HTR-8/SVneo (cell line): ENCODE data around the gene SCYL2.
"Not testable (repeated sequence)": the region's sequence is repeated elsewhere in the genome, so short reads cannot be mapped to it uniquely, and the experiment has no call there.

Source experiments
- DNase-seq: peaks from one replicate; pipeline ENCODE4 v3.0.0; 2011; ENCODE audit warnings: low spot score, mixed read lengths; ENCODE audit not compliant: insufficient read length
- FAIRE-seq: peaks from 2 replicates; lab custom pipeline; 2011; peaks lifted over from hg19 to GRCh38; lab: Jason Lieb, UNC

The SCYL2 gene

DNA sequence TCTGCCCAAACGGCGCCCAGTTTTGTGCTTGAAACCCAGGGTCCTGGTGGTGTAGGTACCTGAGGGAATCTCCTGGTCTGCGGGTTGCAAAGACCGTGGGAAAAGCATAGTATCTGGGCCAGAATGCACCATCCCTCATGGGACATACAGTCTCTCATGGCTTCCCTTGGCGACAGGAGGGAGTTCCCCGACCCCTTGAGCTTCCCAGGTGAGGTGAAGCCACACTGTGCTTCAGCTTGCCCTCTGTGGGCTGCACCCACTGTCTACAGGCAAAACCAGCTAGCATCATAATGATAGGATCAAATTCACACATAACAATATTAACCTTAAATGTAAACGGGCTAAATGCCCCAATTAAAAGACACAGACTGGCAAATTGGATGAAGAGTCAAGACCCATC lies 37.4 kb downstream of the SCYL2 start:
- DNase-seq, FAIRE-seq: not testable (repeated sequence)

DNA sequence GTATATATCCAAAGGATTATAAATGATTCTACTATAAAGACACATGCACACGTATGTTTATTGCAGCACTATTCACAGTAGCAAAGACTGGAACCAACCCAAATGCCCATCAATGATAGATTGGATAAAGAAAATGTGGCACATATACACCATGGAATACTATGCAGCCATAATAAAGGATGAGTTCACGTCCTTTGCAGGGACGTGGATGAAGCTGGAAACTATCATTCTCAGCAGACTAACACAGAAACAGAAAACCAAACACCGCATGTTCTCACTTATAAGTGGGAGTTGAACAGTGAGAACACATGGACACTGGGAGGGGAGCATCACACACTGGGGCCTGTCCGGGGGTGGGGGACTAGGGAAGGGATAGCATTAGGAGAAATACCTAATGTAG lies 41.2 kb downstream of the SCYL2 start:
- not testable (repeated sequence) for FAIRE-seq, DNase-seq

DNA sequence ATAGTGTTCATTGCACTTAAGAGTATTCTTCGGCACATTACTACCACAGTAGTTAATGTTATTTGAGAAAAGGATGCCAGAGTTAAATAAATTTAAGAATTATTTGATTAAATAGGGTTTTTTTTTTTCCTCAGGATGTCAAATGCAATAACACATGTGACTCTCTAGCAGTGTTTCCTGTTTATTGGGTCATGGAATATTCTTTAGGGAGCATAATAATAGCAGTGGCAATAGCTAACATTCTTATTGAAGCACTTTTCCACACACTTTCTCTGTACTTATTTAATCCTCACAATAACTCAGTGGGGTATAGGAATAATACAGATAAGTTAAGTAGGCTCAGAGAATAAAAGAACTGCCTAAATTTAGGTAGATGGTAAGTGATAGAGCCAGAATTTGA lies 44.3 kb downstream of the SCYL2 start:
- FAIRE-seq (no peak), DNase-seq (no peak)

DNA sequence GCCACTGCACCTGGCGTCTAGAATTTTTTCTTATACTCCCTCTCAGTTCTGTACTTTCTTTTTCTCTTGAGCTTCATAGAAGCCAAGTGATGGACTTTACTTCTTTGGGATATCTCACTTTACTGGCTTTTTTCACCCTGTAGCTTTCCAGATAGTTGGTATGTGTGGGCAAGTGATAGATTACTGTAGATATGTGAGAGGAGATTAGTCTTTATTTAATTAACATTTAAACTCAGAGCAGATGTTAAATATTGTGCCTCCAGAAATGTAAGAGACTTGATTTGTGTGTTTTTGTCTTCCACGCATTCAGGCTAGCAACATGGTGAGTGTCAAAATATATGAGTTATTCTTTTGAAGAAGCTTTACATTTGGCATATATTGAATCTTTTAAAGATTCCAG lies 50.4 kb downstream of the SCYL2 start:
- no peak for FAIRE-seq
- no peak for DNase-seq

DNA sequence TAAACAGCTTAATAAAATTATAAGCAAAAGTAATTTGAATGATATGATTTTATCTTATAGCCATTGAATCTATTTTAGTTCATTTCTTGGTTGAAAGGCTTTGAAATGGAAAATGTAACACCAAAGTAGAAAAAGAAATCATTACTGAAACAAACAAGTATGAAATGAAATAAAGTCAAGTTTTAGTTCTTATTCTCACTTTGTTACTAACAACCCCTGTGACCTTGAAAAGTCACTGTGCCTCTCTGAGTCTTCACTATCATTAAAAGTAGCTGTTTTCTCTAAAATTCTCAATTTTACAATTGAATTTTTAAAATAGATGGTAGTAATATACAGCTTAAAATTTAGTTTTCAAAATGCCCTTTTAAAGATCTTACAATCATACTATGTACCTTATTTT lies 57.5 kb downstream of the SCYL2 start:
- DNase-seq (no peak), FAIRE-seq (no peak)

DNA sequence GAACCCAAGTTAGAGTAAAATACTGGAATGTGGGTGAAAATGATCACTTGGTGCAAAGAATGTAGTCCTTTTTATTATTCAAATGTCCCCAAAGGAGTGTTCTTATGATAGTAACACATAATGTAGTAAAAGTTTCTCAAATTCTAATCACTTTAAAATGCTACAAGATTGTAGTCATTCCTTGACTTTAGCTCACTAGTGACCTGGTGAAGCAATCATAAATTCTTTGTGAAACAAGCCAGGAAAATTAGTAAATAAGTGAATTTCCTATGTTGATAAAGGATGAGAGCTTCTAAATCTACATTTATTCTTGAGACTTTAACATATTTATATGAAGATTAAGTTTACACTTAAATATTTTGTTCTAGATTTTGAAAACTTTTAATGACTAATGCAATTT lies 59.2 kb downstream of the SCYL2 start:
- no peak for FAIRE-seq
- no peak for DNase-seq

DNA sequence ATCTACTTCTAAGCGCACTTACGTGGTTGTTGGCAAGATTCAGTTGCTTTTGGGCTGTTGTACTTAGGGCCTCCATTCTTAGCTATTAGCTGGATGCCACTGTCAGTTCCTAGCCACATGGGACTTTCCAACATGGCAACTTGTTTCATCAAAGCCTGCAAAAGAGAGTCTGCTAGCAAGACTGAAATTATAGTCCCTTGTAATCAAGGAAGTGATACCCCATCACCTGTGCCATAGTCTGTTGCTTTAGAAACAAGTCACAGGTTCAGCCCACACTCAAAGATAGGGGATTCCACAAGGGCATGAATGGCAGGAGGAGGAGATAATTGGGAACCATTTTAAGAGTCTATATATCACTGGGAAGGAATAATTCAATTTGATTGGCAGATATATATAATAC lies 62.8 kb downstream of the SCYL2 start:
- FAIRE-seq: no peak

DNA sequence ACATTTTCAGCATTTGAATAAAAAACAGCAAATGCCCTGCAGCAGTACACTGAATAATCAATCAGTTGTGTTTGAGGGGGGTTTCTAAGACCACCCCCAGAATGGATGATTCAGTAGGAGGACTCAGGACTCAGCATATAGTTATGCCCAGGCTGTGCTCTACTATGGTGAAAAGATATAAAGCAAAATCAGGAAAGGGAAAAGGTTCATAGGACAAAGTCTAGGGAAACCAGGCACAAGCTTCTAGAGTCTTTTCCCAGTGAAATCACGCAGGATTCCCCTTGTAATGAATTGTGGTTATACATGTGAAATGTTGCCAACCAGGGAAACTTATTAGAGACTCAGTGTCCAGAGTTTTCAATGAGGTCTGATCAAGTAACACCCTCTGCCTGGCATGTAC lies 64.9 kb downstream of the SCYL2 start:
- FAIRE-seq: no peak
- DNase-seq: no peak

More for the DNA sequence above, 62.8 kb downstream of the SCYL2 start:
- DNase-seq: no peak

DNA sequence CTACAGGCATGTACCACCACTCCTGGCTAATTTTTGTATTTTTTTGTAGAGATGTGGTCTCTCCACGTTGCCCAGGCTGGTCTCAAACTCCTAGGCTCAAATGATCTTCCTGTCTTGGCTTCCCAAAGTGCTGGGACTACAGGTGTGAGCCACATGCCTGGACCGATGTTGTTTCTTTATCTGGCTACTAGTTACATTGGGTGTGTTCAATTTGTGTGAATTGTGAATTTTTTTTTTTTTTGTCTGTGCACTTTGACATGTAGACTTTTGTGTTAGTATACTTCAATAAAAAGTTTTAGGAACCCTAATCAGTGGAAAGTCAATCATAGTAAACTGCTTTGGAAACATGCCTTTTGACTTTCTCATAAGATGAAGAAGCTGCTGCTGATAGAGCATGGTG lies 65.9 kb downstream of the SCYL2 start:
- DNase-seq (no peak), FAIRE-seq (no peak)

DNA sequence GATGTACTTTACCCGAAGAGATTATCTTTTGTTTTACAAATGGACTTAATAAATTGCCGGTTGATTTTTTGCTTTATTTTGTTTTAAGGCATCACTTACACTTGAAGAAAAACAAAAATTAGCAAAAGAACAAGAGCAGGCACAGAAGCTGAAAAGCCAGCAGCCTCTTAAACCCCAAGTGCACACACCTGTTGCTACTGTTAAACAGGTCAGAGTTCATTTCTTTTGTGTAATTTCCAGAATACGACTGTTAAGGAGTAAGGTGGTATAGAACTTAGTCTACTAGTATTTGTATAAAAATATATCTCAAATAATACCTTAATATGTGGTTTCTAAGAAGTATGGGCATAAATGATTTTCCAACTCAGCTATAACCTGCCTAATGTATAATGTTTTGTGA lies 70.3 kb downstream of the SCYL2 start:
- no peak for FAIRE-seq
- DNase-seq: no peak

DNA sequence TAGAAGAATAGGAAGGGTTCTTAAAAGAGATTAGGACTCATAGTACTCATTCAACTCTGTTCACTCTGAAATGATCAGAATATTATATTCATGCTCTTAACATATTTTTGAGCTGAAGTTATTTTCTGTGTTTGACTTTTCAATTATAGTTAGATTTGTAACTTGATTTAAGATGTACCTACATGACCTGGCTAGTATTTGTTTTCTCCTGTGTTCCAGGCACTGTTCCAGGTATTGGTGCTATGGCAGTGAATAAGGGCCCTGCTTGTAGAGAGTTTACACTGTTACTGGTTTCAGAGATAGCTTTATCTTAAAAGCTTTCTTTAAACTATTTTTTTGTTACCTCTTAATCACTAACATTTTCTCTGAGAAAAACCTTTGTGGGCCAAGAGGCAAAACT lies 70.8 kb downstream of the SCYL2 start:
- no peak for DNase-seq
- FAIRE-seq: no peak

DNA sequence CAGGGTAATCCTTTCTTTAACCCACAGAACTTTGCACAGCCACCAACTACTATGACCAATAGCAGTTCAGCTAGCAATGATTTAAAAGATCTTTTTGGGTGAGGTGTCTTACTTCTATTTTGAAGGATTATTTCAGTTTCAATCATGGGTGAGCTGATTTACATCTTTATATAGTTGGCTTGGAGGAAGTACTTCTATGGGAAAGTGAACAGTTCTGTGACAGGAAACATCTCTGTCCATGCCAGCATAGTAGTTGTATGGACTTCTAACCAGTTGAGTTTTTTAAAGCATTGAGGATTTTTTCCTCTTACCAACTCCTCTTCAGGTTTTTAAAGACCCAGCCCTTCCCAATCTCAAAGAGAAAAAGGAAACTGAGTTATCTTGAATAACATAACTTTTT lies 72.1 kb downstream of the SCYL2 start:
- FAIRE-seq (peak; percentile 73), DNase-seq (no peak)

DNA sequence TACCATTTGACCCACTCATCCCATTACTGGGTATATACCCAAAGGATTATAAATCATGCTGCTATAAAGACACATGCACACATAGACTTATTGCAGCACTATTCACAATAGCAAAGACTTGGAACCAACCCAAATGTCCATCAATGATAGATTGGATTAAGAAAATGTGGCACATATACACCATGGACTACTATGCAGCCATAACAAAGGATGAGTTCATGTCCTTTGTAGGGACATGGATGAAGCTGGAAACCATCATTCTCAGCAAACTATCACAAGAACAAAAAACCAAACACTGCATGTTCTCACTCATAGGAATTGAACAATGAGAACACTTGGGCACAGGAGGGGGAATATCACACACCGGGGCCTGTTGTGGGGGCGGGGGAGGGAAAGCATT lies 75.9 kb downstream of the SCYL2 start:
- not testable (repeated sequence) for FAIRE-seq, DNase-seq

DNA sequence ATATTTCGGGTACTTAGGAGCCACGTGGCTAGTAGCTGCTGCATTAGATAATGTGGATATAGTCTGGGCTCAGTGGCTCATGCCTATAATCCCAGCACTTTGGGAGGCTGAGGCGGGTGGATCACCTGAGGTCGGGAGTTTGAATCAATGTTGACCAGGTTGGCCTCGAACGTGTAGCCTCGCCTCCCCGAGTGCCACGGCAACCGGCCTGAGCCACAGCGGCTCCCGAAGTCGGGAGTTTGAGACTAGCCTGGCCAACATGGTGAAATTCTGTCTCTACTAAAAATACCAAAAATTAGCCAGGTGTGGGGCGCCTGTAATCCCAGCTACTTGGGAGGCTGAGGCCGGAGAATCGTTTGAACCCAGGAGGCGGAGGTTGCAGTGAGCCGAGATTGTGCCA lies 77.4 kb downstream of the SCYL2 start:
- DNase-seq, FAIRE-seq: not testable (repeated sequence)

DNA sequence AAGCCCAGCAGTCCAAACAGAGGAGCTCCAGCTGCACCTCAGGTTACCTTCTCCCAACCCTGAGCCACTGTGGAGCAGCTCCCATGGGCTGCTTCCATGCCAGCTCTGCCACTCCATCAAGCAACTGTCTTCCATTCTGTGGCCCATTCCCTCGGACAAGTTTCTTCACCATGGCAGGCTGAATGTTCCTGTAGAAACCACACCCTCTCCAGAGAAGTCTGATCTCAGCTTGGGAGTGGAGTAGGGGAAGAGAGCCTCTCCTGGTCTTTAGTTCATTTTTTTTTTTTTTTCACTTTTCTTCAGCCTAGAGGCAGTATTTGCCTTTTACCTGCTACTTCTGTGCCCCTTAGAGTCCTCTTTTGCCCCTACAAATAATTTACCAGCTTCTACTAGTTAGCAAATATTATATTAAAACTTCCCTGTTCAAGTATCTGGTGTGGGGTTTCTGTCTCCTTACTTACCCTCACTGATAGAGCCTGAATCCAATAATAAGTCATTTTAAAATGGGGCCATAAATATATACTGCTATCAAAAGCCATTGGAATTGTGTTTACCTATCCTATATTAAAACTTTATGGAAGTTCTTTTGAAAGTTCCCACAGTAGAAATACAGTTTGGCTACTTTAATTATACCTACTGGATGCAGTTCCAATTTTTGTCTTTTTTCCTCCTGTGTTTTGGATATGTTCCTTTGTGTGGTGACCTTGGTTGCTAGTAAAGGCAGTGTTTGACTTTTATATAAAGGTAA lies 78.2 kb downstream of the SCYL2 start:
- DNase-seq (no peak), FAIRE-seq (no peak)

DNA sequence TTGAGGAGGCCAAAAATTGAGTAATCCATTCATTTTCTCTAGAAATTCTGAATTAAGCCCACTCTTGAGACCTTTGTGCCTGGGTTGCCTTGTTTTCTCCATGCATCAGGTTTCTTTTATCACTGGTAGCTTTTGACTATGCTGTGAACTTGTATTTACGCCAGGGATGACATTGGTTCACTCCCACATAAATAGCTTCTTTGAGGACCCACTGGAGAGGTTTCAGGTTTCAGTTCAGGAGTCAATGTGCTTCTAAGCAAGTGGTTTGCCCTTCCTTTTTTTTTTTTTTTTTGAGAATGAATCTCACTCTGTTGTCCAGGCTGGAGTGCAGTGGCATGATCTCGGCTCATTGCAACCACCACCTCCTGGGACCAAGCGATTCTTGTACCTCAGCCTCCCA lies 79.7 kb downstream of the SCYL2 start:
- FAIRE-seq: no peak
- DNase-seq: peak; percentile 20

DNA sequence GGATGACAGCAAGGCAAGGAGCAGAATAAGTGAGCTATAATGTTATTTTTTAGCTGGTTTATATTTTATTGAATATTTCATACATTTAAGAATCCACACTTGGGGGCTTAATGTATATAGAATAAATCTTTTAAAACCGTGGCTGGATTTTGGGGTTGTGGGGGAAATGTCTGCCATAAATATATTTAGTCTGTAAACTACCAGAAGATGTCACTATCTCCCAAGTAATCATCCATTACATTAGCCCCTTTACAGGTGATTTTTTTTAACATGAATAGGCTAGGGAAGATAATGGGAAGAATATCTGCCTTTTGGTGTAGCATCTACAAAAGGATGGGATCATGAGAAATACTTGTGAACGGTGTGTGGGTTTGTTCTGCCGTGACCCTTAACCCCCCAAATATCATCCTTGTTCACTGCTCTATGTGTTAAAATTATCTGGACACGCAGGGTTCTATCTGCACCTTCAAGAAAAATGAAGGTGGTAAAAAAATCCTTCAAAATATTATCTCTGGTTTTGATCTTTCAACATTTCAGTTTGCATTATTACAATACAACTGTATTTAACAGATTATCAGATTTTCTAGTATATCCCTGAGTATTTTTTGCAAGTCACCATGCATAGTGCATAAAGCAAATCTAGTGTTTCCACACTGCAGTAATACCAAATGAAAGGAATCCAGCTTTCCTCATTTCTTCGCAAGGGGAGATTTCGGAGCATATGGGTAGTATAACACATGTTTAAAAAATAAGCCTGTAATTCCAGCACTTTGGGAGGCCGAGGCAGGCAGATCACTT lies 81.9 kb downstream of the SCYL2 start:
- FAIRE-seq: no peak

DNA sequence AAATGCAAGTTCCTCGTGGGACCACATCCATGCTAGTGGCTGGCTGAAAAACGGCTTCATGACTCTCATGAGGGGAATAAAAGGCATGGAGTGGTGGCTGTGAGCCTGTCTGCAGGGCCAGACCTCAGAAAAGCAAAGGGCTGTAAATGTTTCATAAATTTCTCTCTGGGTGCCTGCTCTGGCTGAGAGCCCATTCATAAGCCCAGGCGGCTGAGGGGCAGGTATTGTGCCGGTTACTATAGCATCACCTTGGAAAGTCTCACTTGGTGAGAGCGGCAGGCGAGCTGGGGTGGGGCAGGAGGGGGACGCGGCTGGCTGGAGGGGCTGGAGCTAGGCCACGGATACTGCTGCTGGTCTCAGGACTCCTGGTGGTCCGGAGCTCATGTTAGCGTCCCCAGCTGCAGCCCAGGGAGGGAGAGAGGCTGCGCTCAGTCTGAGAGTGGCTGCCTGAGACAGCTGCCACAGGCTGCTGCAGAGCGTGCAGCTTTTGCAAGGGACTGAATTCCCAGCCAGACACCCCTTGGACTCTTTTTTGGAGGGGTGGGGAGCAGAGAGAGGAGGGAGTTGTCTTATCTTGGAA lies 89.8 kb downstream of the SCYL2 start, which contains the start of gene SLC17A8:
SLC17A8 (plus strand) TSS at position 431 of the 580 bp plus-strand sequence. CDS start 318 bp downstream, outside the sequence.
- DNase-seq (no peak), FAIRE-seq (no peak)

More for the DNA sequence above, 81.9 kb downstream of the SCYL2 start:
- DNase-seq: peak; percentile 29

DNA sequence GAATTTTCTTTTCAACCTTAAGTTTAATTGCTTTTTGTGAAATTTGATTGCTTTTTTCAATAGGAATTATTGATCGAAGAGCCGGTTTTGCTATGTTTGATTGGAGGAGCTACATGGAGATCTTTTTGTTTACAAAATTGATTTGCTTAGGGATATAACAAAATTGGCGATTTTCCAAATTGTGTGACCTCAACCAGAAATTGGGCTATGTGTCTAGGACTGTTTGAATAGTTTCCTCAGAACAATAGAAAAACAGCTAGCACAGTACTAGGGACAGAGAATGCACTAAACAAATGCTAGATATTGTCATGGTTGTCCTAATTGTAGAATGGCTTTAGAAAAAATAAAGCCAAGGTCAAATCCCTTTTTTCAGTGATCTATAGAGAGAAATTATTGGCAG lies 92.3 kb downstream of the SCYL2 start:
- DNase-seq: no peak
- no peak for FAIRE-seq

DNA sequence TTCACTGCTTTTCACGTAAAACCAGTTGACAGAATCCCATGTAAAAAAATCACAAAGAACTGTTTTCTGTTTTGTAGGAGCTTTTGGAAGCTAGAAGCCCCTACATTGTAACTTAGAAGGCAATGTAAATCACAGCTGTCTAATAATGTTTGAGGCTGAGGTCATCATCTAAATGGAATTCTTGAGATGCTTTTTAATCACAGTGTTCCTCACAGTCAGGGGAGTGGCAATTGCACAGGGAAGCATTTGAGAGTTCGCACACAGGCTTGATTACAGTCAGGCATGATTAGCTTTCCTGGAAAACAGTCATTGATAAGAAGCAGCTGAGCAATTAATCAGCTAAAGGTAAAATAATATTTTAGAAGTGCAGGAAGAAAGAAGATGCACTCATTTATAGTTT lies 92.8 kb downstream of the SCYL2 start:
- peak; percentile 63 for FAIRE-seq
- peak; percentile 60 for DNase-seq

DNA sequence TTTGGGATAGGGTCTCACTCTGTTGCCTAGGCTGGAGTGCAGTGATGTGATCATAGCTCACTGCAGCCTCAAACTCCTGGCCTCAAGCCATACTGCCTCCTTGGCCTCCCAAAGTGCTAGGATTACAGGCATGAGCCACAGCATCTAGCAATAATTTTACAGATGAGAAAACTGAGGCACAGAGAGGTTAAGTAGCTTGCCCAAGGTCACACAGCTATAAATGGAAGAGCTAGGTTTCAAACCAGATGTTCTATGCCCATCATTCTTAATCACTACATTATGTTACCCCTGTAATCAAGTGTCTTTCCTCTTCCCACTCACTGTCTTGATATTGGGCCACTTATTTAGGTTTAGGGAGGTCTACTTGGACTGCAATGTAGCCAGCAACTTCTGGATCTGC lies 93.5 kb downstream of the SCYL2 start:
- no peak for FAIRE-seq
- no peak for DNase-seq
